ENCODE measurements around the gene HOTAIR.
A peak's percentile ranks its signal among the peaks of the same experiment; 100 is the strongest.

Gene HOTAIR

DNA sequence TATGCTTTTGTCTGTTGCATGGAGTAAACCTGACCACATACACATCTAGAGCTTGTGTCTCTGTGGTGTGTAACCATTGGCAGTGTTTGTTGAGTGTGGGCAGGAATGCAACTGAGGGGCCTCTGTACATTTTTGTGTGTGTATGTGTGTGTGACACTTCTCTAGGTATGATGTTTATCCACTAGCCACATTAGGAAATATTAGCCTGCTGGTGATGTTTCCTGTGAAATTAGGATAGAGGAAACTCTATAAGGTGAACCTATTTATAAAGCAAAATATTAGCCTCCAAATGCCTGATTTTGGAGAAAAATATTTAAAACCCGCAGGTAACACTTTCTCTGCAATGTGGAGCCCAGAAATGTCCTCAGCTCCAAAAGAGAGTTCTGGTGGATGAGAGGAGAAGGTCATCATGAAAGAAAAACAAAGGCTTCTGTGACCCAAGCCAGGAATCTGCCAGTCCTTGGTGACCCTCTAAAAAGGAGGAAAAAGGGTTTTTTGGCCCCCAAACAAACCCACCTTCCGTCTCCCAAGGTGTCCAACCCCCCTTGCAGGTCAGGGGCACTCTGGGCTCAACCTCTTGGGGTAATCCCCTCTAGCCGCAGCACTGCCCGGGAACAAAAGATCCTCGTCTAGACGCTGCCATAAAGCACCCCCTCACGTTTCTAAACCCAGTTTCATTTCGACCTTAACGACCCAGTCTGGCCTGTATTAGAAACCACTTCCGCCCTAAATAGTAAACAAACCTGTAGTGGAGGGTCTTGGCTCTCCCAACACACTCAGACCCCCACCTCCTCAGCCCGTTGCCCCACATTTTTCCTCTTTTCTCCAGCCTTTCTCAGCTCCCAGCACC is 3.1 kb upstream of the HOTAIR start:
- TF ChIP-seq, protein P1, sequence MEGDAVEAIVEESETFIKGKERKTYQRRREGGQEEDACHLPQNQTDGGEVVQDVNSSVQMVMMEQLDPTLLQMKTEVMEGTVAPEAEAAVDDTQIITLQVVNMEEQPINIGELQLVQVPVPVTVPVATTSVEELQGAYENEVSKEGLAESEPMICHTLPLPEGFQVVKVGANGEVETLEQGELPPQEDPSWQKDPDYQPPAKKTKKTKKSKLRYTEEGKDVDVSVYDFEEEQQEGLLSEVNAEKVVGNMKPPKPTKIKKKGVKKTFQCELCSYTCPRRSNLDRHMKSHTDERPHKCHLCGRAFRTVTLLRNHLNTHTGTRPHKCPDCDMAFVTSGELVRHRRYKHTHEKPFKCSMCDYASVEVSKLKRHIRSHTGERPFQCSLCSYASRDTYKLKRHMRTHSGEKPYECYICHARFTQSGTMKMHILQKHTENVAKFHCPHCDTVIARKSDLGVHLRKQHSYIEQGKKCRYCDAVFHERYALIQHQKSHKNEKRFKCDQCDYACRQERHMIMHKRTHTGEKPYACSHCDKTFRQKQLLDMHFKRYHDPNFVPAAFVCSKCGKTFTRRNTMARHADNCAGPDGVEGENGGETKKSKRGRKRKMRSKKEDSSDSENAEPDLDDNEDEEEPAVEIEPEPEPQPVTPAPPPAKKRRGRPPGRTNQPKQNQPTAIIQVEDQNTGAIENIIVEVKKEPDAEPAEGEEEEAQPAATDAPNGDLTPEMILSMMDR (conservative IDR thresholded peaks at IDR 0.05) = no peak
- no peak for TF ChIP-seq ZFX (IDR thresholded peaks at IDR 0.05)

DNA sequence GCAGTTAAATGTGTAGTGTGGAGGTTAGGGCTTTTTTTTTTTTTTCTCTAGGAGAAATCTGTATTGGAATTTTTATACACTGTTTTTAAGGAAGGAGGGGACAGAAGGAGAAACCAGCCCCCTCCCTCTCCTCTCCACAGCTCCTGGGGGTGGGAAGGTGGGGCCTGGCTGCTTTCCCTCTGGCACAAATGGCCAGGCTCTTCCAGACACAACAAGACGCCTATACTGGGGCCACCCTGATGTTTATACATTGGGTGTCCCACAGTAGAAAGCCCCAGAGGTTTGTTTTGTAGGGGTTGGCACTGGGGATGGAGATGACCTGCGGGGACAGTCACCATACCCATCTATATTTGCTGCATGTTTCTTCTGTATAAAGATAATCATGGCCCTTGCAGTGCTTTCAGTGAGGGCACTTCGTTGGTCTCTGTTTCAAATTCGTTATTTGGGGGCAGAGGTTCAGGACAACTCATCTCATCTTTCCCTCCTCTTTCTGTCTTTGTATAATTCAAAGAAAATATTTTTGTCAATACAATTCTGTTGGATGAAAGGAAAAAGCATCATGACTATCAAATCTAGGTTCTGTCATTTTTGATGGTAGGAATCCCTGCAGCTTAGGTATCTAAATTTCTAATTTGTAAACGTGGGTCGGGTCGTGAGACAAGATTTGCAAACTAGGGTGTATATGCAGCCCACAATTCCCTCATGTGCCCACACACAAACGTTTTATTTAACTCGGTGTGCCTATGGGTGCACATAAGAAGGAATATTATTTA is 2.3 kb upstream of the HOTAIR start:
- peak overlapping the region; percentile 95; the same call in 1 of the 2 replicates for H3K27ac ChIP-seq
- no peak for TF ChIP-seq ZFX (IDR thresholded peaks at IDR 0.05)
- TF ChIP-seq, protein P1 (conservative IDR thresholded peaks at IDR 0.05) = no peak

More for the DNA sequence above, 3.1 kb upstream of the HOTAIR start:
- peak overlapping the region; percentile 95 for H3K27ac ChIP-seq

DNA sequence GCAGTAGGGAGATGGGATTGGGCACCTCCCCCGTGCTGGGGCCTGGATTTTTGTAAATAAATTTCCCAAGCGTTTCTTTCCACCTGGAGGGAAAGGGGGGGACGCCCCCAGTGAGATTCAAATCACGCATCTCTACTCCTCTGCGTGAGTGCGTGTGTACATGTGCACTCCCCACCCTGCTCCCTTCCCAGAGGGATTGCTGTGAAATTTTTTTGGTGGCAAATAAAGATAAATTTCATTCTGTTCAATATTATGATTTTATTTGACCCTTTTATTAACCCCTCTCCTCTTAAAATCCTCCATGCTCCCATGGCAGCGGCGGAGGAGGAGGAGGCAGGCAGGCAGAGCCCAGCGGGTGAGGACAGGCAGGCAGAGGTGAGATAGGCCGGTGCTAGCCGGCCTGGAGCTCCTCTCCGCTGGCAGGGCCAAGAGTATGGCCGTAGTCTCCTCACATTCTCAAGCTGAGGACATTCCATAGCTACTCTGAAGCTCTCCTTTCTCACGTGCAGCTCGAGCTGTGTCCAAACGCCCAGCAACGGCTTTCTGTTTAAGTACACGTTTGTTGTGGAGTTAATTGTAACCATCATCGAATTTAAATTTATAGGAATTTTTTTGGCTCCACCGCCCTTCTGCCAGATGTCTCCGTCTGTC is 1.5 kb upstream of the HOTAIR start:
- peak overlapping the region; percentile 6; the same call in 1 of the 2 replicates for H3K27ac ChIP-seq
- no peak for TF ChIP-seq ZFX (IDR thresholded peaks at IDR 0.05)
- TF ChIP-seq, protein P1 (conservative IDR thresholded peaks at IDR 0.05) = no peak

DNA sequence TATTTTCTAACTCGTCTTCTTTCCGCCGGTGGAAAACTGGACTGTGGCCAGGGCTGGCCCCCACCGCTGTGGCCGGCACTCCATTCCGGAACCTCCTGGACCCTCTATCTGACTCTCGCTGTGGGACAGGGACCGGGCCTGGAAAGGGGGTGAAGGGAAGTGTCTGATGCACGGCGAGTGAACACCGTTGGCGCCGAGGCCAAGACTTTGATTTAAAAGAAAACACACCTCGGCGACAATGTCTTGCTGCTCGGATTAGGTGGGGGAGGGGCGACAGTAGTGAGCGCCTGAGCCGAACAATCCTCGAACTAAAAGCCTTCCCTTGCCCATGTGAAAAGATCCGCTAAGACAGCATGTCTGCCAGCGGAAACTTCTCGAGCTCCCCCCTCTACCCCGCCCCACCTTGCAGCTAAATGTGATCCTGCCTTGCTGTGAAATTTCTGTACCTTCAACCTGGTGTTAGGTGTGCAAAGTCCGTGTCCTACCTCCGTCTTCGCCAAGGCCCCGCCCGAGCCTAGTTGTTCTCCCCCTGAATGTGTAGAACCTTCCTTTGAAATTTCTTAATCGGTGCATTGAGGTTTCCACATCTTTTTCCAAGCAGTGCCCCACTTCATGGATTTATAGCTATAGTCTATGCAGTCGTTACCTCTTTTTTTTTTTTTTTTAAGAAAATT is 862 bp upstream of the HOTAIR start:
- H3K27ac ChIP-seq = no peak overlapping the region
- no peak for TF ChIP-seq ZFX (IDR thresholded peaks at IDR 0.05)
- TF ChIP-seq, protein P1 (conservative IDR thresholded peaks at IDR 0.05) = no peak

DNA sequence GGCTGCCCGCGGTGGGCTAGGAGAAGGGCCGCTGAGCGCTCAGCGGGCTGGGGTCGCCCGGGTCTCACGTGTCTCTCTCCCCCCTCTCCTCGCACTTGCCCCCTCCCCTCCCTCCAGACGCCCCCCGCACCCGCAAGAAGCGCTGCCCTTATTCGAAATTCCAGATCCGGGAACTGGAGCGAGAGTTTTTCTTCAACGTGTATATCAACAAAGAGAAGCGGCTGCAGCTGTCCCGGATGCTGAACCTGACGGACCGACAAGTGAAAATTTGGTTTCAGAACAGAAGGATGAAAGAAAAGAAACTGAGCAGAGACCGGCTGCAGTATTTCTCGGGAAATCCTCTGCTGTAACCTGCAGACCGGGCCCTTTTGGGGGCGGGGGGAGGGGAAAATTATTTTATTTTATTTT is 314 bp upstream of the HOTAIR start:
- no peak for TF ChIP-seq ZFX (IDR thresholded peaks at IDR 0.05)
- TF ChIP-seq, protein P1 (conservative IDR thresholded peaks at IDR 0.05) = no peak
- no peak overlapping the region for H3K27ac ChIP-seq

DNA sequence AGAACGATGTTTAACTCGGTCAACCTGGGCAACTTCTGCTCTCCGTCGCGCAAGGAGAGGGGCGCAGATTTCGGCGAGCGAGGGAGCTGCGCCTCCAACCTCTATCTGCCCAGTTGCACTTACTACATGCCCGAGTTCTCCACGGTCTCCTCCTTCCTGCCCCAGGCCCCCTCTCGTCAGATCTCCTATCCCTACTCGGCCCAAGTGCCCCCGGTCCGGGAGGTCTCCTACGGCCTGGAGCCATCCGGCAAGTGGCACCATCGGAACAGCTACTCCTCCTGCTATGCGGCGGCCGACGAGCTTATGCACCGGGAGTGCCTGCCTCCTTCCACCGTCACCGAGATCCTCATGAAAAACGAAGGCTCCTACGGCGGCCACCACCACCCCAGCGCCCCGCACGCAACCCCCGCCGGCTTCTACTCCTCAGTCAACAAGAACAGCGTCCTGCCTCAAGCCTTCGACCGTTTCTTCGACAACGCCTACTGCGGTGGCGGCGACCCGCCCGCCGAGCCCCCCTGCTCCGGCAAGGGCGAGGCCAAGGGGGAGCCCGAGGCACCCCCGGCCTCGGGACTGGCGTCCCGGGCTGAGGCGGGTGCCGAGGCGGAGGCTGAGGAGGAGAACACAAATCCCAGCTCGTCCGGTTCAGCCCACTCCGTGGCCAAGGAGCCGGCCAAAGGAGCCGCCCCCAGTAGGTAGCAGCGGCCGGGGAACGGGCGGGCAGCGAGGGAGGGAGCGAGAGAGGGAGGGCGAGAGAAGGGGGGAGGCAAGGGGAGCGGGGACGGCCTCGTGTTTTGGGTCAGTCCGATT is 1.3 kb downstream of the HOTAIR start:
- no peak for TF ChIP-seq ZFX (IDR thresholded peaks at IDR 0.05)
- TF ChIP-seq, protein P1 (conservative IDR thresholded peaks at IDR 0.05) = no peak

More for the DNA sequence above, 1.3 kb downstream of the HOTAIR start:
- H3K27ac ChIP-seq = no peak overlapping the region
